ENCODE measurements around the gene SPTSSB.
A peak's percentile ranks its signal among the peaks of the same experiment; 100 is the strongest.

SPTSSB gene
- 0.24 to 0.28 reads per million in 2 donors for total RNA-seq

GRCh38 chr3:161371441-161372320, at the start of gene SPTSSB:
Gene SPTSSB (minus strand): TSS chr3:161371517. CDS start chr3:161346323, 25,194 bp downstream.
- DNase-seq = peak; percentile 29

GRCh38 chr3:161420746-161421145, 49.4 kb upstream of the SPTSSB start:
- no peak for DNase-seq

- no peak for DNase-seq
Observed at GRCh38 chr3:161419555-161420333, 48.4 kb upstream of the SPTSSB start.

- no peak for DNase-seq
Observed at GRCh38 chr3:161415506-161416231, 44.4 kb upstream of the SPTSSB start.

- DNase-seq = no peak
Observed at GRCh38 chr3:161414907-161415306, 43.6 kb upstream of the SPTSSB start.

- no peak for DNase-seq
Observed at GRCh38 chr3:161413855-161414210, 42.5 kb upstream of the SPTSSB start.

GRCh38 chr3:161413127-161413854, 42.0 kb upstream of the SPTSSB start:
- DNase-seq = no peak

GRCh38 chr3:161412123-161412522, 40.8 kb upstream of the SPTSSB start:
- DNase-seq = no peak

GRCh38 chr3:161409858-161410257, 38.5 kb upstream of the SPTSSB start:
- DNase-seq = no peak

- peak; percentile 23 for DNase-seq
Observed at GRCh38 chr3:161409069-161409468, 37.8 kb upstream of the SPTSSB start.

- DNase-seq = no peak
Observed at GRCh38 chr3:161406594-161407555, 35.6 kb upstream of the SPTSSB start.

GRCh38 chr3:161405836-161406235, 34.5 kb upstream of the SPTSSB start:
- no peak for DNase-seq

GRCh38 chr3:161405087-161405486, 33.8 kb upstream of the SPTSSB start:
- DNase-seq = no peak

GRCh38 chr3:161403251-161403650, 31.9 kb upstream of the SPTSSB start:
- no peak for DNase-seq

- no peak for DNase-seq
Observed at GRCh38 chr3:161401389-161401788, 30.1 kb upstream of the SPTSSB start.

- DNase-seq = no peak
Observed at GRCh38 chr3:161400650-161401049, 29.3 kb upstream of the SPTSSB start.

- DNase-seq = no peak
Observed at GRCh38 chr3:161395115-161396012, 24.0 kb upstream of the SPTSSB start.

GRCh38 chr3:161393803-161394202, 22.5 kb upstream of the SPTSSB start:
- no peak for DNase-seq

- no peak for DNase-seq
Observed at GRCh38 chr3:161393310-161393709, 22.0 kb upstream of the SPTSSB start.

GRCh38 chr3:161392853-161393252, 21.5 kb upstream of the SPTSSB start:
- no peak for DNase-seq

All from T-helper 9 cell (primary cell).